K562 (cell line): ENCODE data around the gene AKAP10.

Source experiments
- CEBPB ChIP-seq: fragments of 450-650 bp; IDR thresholded peaks from 2 replicates; pipeline ENCODE4 v1.6.1; 2016; ENCODE audit warnings: missing genetic modification characterization, missing compliant biosample characterization
- MLX ChIP-seq, 2 experiments: fragments of 450-650 bp in 1 of 2; sonication (generic) in 1 of 2; formaldehyde crosslinking; conservative IDR thresholded peaks; 2 replicates each; pipeline versions ENCODE4 v1.4.0 to v1.8.1; 2020 to 2022; ENCODE audit warnings: mild to moderate bottlenecking in 1 of 2, missing genetic modification reagents in 1 of 2
- NFRKB ChIP-seq: fragments of 450-650 bp; IDR thresholded peaks from 2 replicates; pipeline ENCODE4 v1.6.1; 2016; ENCODE audit warnings: low read depth
- POLR2A ChIP-seq: fragments of 450-650 bp; conservative IDR thresholded peaks from 2 replicates; pipeline ENCODE4 v1.6.1; 2016
- RBFOX2 ChIP-seq: fragments of 200-400 bp; formaldehyde crosslinking; IDR thresholded peaks from 2 replicates; pipeline ENCODE4 v1.6.1; 2017; ENCODE audit warnings: low read depth, mild to moderate bottlenecking, low read length, moderate library complexity
- REST ChIP-seq, 2 experiments: fragments of 450-650 bp; formaldehyde crosslinking in 1 of 2; IDR thresholded peaks; 2 replicates each; pipeline versions ENCODE4 v1.4.0 to v1.6.1; 2014 to 2020; ENCODE audit warnings: mild to moderate bottlenecking in 2 of 2, borderline replicate concordance in 1 of 2, low read depth in 1 of 2
- TAF1 ChIP-seq: IDR thresholded peaks from 2 replicates; pipeline ENCODE4 v1.6.1; 2011; ENCODE audit warnings: mild to moderate bottlenecking, low read length, moderate library complexity; ENCODE audit not compliant: insufficient read depth, control insufficient read depth, severe bottlenecking; ENCODE audit errors: extremely low read depth
- U2AF2 ChIP-seq: fragments of 200-400 bp; formaldehyde crosslinking; optimal IDR thresholded peaks from 2 replicates; pipeline ENCODE3; 2017; ENCODE audit warnings: low read depth, mild to moderate bottlenecking, low read length
- ZBTB34 ChIP-seq: fragments of 250-450 bp; sonication (Bioruptor Pico); IDR thresholded peaks from 2 replicates; pipeline ENCODE4 v1.8.0; 2021; ENCODE audit warnings: mild to moderate bottlenecking, moderate library complexity
- ZFP1 ChIP-seq: fragments of 450-650 bp; formaldehyde crosslinking; IDR thresholded peaks from 2 replicates; pipeline ENCODE4 v1.4.0; 2020; ENCODE audit warnings: mild to moderate bottlenecking, mixed read lengths
- ZNF41 ChIP-seq: fragments of 250-450 bp; sonication (Bioruptor Pico); conservative IDR thresholded peaks from 2 replicates; pipeline ENCODE4 v1.4.0; 2020; ENCODE audit warnings: mild to moderate bottlenecking
- TF ChIP-seq, protein P1 (sequence below), 3 experiments: IDR thresholded peaks in 2 of 3; conservative IDR thresholded peaks in 1 of 3; 2 replicates each; pipeline ENCODE4 v1.5.1; 2011 to 2012; ENCODE audit warnings: low read length in 3 of 3, mild to moderate bottlenecking in 3 of 3, control low read depth in 2 of 3, improper control_type of control experiment in 1 of 3, inconsistent platforms in 1 of 3, low read depth in 1 of 3, mixed read lengths in 1 of 3, moderate library complexity in 1 of 3; ENCODE audit not compliant: insufficient read depth in 2 of 3
- TF ChIP-seq, protein P2 (sequence below): sonication (generic); formaldehyde crosslinking; IDR thresholded peaks from 2 replicates; pipeline ENCODE4 v1.8.0; 2022; ENCODE audit warnings: missing genetic modification reagents, mild to moderate bottlenecking, borderline replicate concordance

DNA sequence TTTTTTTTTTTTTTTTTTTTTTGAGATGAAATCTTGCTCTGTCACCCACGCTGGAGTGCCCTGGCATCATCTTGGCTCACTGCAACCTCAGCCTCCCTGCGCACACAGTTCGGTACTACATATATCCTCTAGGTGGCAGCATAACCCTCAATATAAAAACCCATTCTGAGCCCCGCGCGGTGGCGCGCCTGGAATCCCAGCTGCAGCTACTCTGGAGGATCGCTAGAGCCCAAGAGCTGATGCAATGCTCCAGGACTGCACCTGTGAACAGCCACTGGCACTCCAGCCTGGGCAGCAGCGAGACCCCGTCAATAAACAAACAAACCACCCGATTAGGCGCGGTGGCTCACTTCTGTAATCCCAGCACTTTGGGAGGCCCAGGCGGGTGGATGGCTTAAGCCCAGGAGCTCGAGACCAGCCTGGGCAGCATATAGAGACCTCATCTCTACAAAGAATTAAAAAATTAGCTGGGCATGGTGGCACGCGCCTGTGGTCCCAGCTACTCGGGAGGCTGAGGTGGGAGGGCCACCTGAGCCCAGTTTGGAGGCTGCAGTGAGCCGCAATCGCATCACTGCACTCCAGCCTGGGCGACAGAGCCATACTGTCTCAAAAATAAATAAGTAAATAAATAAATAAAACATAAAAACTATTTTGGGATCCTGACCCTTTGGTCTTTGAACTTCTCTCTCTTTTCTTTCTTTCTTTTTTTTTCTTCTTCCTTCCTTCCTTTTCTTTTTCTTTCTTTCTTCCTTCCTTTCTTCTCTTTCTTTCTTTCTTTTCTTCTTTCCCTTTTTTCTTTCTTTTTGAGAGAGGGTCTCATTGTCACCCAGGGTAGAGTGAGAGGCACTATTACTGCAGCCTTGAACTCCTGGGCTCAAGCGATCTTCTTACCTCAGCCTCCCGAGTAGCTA, 15.4 kb upstream of the AKAP10 start:
- TF ChIP-seq CEBPB (tag) (peak; percentile 66), ZNF41 (CRISPR knock-in tag) (no peak), POLR2A (no peak), NFRKB (no peak), RBFOX2 (peak; percentile 60), REST (IDR thresholded peaks at IDR 0.05; ENCODE audit: borderline replicate concordance) (peak; percentile 75; the same call in 1 of the 2 replicates), REST (CRISPR knock-in tag; IDR thresholded peaks at IDR 0.05; ENCODE audit: low read depth) (no peak), TAF1 (no peak), U2AF2 (no peak), MLX (CRISPR knock-in tag; conservative IDR thresholded peaks at IDR 0.05) (no peak), ZFP1 (CRISPR knock-in tag) (no peak), ZBTB34 (CRISPR knock-in tag) (no peak)
- TF ChIP-seq, protein P1, sequence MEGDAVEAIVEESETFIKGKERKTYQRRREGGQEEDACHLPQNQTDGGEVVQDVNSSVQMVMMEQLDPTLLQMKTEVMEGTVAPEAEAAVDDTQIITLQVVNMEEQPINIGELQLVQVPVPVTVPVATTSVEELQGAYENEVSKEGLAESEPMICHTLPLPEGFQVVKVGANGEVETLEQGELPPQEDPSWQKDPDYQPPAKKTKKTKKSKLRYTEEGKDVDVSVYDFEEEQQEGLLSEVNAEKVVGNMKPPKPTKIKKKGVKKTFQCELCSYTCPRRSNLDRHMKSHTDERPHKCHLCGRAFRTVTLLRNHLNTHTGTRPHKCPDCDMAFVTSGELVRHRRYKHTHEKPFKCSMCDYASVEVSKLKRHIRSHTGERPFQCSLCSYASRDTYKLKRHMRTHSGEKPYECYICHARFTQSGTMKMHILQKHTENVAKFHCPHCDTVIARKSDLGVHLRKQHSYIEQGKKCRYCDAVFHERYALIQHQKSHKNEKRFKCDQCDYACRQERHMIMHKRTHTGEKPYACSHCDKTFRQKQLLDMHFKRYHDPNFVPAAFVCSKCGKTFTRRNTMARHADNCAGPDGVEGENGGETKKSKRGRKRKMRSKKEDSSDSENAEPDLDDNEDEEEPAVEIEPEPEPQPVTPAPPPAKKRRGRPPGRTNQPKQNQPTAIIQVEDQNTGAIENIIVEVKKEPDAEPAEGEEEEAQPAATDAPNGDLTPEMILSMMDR (IDR thresholded peaks at IDR 0.05 in 2 of 3, conservative IDR thresholded peaks at IDR 0.05 in 1 of 3; ENCODE audit: insufficient read depth in 2 of 3, low read depth in 1 of 3, low read length in 3 of 3): peak; percentile 67 to 97 (median 93)
- TF ChIP-seq, protein P2, sequence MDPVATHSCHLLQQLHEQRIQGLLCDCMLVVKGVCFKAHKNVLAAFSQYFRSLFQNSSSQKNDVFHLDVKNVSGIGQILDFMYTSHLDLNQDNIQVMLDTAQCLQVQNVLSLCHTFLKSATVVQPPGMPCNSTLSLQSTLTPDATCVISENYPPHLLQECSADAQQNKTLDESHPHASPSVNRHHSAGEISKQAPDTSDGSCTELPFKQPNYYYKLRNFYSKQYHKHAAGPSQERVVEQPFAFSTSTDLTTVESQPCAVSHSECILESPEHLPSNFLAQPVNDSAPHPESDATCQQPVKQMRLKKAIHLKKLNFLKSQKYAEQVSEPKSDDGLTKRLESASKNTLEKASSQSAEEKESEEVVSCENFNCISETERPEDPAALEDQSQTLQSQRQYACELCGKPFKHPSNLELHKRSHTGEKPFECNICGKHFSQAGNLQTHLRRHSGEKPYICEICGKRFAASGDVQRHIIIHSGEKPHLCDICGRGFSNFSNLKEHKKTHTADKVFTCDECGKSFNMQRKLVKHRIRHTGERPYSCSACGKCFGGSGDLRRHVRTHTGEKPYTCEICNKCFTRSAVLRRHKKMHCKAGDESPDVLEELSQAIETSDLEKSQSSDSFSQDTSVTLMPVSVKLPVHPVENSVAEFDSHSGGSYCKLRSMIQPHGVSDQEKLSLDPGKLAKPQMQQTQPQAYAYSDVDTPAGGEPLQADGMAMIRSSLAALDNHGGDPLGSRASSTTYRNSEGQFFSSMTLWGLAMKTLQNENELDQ (CRISPR knock-in tag): no peak
